Omental fat pad (tissue), 4 donors: ENCODE data around the gene MIOS. TPM values are rescaled to one million over a fixed set of nuclear protein-coding genes. Genes with fewer than 3 reads are reported as not detected.

Source experiments
- ATAC-seq: fragments of 150-250 bp; one replicate; pipeline ENCODE4 v1.9.1; 2016; ENCODE audit warnings: mild to moderate bottlenecking, moderate library complexity; ENCODE audit not compliant: low FRiP score
- DNase-seq: peaks from one replicate; pipeline ENCODE4 v3.0.0-alpha.2; 2019; ENCODE audit warnings: low spot score
- CTCF ChIP-seq, 3 donors: fragments of 450-650 bp; IDR thresholded peaks; one replicate each; pipeline ENCODE4 v1.5.1; 2016 to 2017; ENCODE audit warnings: antibody characterized with exemption in 3 of 3, mild to moderate bottlenecking in 3 of 3, moderate library complexity in 2 of 3
- total RNA-seq, 4 donors: library from RNA; depleted of rRNA; stranded (reverse); fragments of >200 nt; gene quantifications; one replicate each; pipeline ENCODE4 v1.1.0, GENCODE V29; 2016

The MIOS gene
- total RNA-seq, 4 donors from 2014 or later: 28.4 to 61.7 (median 41.5) TPM

- TF ChIP-seq CTCF (IDR thresholded peaks at IDR 0.05): no peak
- ATAC-seq (no peak), DNase-seq (no peak)
Observed at GRCh38 chr7:7607010-7607409, 40.3 kb downstream of the MIOS start.

- DNase-seq: no peak
- no peak for TF ChIP-seq CTCF (IDR thresholded peaks at IDR 0.05)
- no peak for ATAC-seq
Observed at GRCh38 chr7:7609330-7609729, 42.6 kb downstream of the MIOS start.

- ATAC-seq: no peak
- no peak for TF ChIP-seq CTCF (IDR thresholded peaks at IDR 0.05)
- no peak for DNase-seq
Observed at GRCh38 chr7:7612519-7612918, 45.8 kb downstream of the MIOS start.

GRCh38 chr7:7613210-7613609, 46.5 kb downstream of the MIOS start:
- DNase-seq: no peak
- TF ChIP-seq CTCF (IDR thresholded peaks at IDR 0.05): no peak
- no peak for ATAC-seq

- TF ChIP-seq CTCF (IDR thresholded peaks at IDR 0.05): no peak
- ATAC-seq (no peak), DNase-seq (no peak)
Observed at GRCh38 chr7:7614018-7614741, 47.5 kb downstream of the MIOS start.

GRCh38 chr7:7617550-7617949, 50.9 kb downstream of the MIOS start:
- TF ChIP-seq CTCF (IDR thresholded peaks at IDR 0.05): no peak
- ATAC-seq (no peak), DNase-seq (no peak)

GRCh38 chr7:7618410-7618809, 51.7 kb downstream of the MIOS start:
- no peak for DNase-seq
- ATAC-seq: no peak
- TF ChIP-seq CTCF (IDR thresholded peaks at IDR 0.05): no peak
